GM13976 (cell line): ENCODE data around the gene RAB36.

Experiments used
- DNase-seq: peaks from one replicate; pipeline ENCODE4 v3.0.0; 2012; ENCODE audit warnings: low spot score
- in situ Hi-C: fragments of 300-500 bp; cut with MboI; formaldehyde crosslinking; loops from one replicate; pipeline ENCODE4 v1.12.0; 2022; ENCODE audit warnings: low sequenced_read_pairs, mixed read lengths, inconsistent platforms; ENCODE audit not compliant: unreplicated experiment
- TF ChIP-seq, protein P1 (sequence below): IDR thresholded peaks from 2 replicates; pipeline ENCODE4 v1.5.1; 2012; ENCODE audit warnings: borderline replicate concordance, mild to moderate bottlenecking; ENCODE audit not compliant: insufficient read depth; ENCODE audit errors: extremely low read depth, missing control alignments, control extremely low read depth

The RAB36 gene

DNA sequence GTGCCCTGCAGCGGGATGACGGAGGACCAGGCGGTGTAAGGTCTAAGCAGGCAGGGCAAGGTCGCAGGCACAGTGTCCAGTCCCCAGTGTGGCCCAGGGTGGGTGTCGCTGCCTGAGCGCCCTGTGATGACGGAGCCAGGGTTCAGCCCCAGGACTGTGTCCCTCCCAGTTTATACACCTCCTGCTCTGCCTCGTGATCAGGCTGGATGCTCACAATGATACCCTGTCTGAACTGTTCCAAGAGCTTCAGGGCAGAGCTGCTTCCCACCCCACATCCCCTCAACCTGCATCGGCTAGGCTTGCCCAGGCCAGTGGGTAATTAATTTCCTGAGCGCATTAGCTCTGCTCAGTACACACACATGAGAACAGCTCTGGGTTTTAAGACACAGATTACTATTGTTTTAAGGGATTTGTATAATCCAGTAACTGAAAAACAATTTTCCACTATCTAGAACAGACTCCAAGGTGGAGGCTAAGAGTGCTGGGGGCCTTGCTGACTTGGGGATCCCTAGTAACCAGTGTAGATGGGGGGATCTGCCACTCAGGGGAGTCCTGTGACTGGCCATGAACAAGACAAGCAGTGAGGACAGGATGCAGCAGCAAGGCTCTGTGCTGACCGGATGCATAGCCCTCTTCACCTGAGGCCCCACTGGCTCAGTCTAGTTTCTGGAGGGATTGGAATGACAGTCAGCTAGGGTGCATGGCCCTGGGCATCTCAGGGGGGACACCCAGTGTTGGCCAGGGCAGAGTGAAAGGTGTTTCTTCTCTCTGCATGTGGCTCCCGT, 40.9 kb upstream of the RAB36 start:
- no peak for DNase-seq
- in situ Hi-C loops, result no loop called here
- TF ChIP-seq, protein P1, sequence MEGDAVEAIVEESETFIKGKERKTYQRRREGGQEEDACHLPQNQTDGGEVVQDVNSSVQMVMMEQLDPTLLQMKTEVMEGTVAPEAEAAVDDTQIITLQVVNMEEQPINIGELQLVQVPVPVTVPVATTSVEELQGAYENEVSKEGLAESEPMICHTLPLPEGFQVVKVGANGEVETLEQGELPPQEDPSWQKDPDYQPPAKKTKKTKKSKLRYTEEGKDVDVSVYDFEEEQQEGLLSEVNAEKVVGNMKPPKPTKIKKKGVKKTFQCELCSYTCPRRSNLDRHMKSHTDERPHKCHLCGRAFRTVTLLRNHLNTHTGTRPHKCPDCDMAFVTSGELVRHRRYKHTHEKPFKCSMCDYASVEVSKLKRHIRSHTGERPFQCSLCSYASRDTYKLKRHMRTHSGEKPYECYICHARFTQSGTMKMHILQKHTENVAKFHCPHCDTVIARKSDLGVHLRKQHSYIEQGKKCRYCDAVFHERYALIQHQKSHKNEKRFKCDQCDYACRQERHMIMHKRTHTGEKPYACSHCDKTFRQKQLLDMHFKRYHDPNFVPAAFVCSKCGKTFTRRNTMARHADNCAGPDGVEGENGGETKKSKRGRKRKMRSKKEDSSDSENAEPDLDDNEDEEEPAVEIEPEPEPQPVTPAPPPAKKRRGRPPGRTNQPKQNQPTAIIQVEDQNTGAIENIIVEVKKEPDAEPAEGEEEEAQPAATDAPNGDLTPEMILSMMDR, result no peak

DNA sequence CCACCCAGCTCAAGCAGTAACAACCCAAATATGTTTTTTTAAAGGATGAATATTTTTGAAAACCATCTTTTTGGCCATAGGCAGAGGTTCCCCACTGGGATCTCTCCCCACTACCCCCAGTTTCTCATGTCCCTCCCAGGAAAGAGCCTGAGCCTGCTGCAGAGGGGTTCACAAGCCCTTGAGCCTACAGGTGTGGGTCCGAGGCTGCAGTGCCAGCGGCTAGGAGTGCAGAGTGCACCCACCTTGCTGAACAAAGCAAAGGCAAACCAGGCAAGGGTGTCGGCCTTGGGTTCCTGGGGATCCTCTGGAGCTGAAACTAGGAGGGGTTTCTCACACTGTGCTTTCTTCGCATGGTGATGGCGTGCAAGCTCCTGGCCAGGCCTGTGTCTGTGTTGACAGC, 40.0 kb upstream of the RAB36 start:
- TF ChIP-seq, protein P1, result no peak
- no peak for DNase-seq
- in situ Hi-C loops, result no loop called here

DNA sequence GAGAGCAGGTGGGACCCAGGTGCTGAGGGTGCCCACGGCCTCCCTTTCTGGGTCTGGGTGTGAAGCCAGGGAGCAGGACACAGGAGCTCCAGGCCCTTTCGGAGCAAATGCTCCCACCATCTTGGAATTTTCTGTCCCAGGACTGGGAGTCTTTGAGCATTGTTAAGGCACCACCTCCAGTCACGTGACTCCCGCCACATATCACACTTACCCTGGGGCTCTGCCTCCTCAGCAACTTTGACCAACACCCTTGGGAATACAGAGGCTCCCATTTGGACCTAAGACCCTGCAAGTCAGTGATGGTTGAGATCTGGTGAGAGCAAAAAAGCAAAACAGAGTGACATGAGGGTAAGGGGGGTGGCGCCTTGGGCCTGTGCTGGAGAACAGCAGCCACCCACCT, 39.4 kb upstream of the RAB36 start:
- in situ Hi-C loops, result no loop called here
- TF ChIP-seq, protein P1, result no peak
- DNase-seq, result no peak

DNA sequence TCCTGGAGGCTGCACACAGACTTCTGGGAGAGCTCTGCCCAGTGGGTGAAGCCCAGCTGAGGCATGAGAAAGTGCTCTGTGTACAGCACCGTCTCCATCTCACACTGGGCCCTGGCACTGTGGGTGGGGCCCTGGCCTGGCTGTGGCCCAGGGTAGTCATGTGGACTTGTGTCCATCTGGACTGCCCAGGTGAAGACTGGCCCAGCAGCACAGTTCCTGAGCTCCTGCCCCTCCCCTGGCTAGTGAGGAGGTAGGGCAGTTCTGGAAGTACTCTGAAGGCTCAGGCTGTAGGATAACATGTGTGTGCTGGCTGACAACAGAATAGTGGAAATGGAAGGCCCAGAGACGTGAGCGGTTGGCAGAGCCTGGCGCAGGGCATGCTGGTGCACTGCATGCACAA, 38.9 kb upstream of the RAB36 start:
- TF ChIP-seq, protein P1, result no peak
- in situ Hi-C loops, result no loop called here

DNA sequence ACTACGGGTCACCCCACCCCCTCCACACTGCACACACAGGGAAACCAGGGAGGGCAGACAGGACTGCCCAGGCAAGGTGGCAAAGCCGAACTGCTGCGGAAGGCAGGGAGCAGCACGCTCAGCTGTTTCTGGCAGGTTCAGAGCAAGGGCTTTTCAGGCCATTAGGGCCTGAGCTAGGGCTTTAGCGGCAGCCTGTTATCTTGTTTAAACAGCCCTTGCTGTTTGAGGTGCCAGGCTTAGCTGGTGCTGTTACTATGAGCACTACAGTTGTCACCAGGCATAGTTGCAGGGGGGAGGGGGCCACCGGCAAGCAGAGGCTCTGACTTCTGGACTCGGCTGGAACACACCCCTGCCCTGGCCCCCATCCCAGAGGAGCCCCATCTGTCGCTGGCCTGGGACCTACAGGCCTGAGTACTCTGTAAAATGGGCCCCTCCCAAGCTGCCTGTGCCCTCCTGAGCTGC, 38.3 kb upstream of the RAB36 start:
- TF ChIP-seq, protein P1, result no peak
- no peak for DNase-seq
- in situ Hi-C loops, result no loop called here

More for the DNA sequence above, 38.9 kb upstream of the RAB36 start:
- no peak for DNase-seq

DNA sequence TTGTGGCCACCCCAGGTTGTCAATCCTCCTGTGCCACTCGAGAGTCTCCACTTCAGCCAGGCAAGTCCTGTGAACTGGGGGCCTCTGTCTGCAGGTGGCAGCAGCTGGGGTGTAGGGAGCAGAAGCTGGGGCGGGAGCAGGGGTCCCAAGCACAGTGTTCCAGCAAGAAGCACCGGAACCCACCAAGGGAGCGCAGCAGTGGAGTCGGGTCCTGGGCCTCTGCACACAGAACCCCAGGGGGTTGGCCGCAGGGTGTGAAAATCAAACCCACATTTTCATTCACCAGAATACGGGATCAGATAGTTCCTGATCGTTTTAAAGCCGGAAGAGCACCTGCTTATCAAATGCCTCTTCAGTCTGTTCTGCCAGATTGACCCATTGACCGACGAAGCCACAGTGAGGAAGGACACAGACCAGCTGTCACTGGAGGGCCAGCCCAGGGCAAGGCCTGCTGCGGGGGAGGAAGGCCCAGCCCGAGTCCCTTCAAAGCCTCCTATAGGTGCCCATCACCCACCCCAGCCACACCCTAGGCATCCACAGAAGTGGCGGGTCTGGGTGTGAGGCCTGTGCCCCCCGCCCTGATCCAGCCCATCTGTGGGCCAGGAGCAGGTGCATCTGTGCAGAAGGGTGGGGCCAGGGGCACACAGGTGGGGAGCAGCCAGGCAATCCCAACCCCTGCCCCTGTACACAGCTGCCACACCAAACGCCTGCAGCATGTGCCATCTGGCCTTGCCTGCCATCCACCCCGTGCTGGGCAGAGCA, 37.6 kb upstream of the RAB36 start:
- TF ChIP-seq, protein P1, result no peak
- in situ Hi-C loops, result no loop called here
- no peak for DNase-seq
